Ishikawa (cell line): ENCODE results near the gene KRT14.
"Not testable (repeated sequence)": the region's sequence is repeated elsewhere in the genome, so short reads cannot be mapped to it uniquely, and the experiment has no call there.

Source experiments
- REST ChIP-seq: IDR thresholded peaks from 2 replicates; pipeline ENCODE4 v1.6.1; 2012; ENCODE audit warnings: low read depth, mild to moderate bottlenecking
- YY1 ChIP-seq: IDR thresholded peaks from 2 replicates; pipeline ENCODE4 v1.6.1; 2012; ENCODE audit warnings: low read depth

GRCh38 chr17:41610061-41610517 is 23.4 kb upstream of the KRT14 start:
- not testable (repeated sequence) for TF ChIP-seq YY1, REST
